Measurements from ENCODE around the gene PRDM1. TPM values are rescaled to one million over a fixed set of nuclear protein-coding genes. Genes with fewer than 3 reads are reported as not detected.

The PRDM1 gene
- total RNA-seq, 4 donors from 2014 or later: 18.3 to 75.8 (median 35.4) TPM

DNA sequence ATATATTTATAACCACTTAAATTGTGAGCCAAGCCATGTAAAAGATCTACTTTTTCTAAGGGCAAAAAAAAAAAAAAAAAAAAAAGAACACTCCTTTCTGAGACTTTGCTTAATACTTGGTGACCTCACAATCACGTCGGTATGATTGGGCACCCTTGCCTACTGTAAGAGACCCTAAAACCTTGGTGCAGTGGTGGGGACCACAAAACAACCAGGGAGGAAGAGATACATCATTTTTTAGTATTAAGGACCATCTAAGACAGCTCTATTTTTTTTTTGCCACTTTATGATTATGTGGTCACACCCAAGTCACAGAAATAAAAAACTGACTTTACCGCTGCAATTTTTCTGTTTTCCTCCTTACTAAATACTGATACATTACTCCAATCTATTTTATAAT, 22.9 kb downstream of the PRDM1 start:
- Histone ChIP-seq H3K36me3 (peaks cover 16 to 46% (median 20%) of the 10 kb centered on the region in 3 donors), H3K9me3 (no peaks in the 10 kb centered on the region), H3K4me1 (peaks cover 0 to 19% (median 0%) of the 10 kb centered on the region in 3 donors), H3K27ac (no peak overlapping the region), H3K27me3 (peaks cover 0 to 4% (median 0%) of the 10 kb centered on the region in 4 donors), H3K4me3 (no peak overlapping the region)
- intact Hi-C loops (cut with DNase I): no loop called here
- no peak for DNase-seq
- 92 to 94% methylated on average over 3 of the region's 3 CpGs for WGBS, 2 donors
- TF ChIP-seq, protein P1, sequence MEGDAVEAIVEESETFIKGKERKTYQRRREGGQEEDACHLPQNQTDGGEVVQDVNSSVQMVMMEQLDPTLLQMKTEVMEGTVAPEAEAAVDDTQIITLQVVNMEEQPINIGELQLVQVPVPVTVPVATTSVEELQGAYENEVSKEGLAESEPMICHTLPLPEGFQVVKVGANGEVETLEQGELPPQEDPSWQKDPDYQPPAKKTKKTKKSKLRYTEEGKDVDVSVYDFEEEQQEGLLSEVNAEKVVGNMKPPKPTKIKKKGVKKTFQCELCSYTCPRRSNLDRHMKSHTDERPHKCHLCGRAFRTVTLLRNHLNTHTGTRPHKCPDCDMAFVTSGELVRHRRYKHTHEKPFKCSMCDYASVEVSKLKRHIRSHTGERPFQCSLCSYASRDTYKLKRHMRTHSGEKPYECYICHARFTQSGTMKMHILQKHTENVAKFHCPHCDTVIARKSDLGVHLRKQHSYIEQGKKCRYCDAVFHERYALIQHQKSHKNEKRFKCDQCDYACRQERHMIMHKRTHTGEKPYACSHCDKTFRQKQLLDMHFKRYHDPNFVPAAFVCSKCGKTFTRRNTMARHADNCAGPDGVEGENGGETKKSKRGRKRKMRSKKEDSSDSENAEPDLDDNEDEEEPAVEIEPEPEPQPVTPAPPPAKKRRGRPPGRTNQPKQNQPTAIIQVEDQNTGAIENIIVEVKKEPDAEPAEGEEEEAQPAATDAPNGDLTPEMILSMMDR (IDR thresholded peaks at IDR 0.05): no peak

DNA sequence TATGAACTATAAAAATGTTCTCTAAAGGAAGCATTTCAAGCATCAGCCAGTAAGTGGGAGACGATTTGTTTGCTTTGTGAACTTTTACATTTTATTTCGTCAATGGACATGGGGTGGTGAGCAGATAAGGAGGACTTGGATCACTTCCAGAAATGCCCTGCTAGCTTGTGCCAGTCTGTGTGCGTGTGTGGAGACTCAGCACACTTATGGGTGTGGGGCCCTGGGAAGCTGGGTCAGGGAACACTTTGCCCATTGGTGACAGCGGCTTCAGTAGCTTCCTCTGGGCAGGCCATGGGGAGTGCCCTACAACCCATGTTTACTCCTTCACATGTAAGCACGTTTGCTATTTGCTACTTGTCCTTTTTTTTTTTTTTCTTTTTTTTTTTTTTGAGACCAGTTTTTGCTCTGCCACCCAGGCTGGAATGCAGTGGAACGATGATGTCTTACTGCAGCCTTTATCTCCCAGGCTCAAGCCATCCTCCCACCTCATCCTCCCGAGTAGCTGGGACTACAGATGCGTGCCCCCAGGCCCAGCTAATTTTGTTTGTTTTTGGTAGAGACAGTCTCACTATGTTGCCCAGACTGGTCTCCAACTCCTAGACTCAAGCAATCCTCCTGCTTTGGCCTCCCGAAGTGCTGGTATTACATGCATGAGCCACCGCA, 24.2 kb downstream of the PRDM1 start:
- Histone ChIP-seq H3K4me3 (no peak overlapping the region), H3K36me3 (peaks cover 13 to 33% (median 15%) of the 10 kb centered on the region in 3 donors), H3K27me3 (peaks cover 0 to 10% (median 0%) of the 10 kb centered on the region in 4 donors), H3K9me3 (no peaks in the 10 kb centered on the region), H3K4me1 (peaks cover 0 to 16% (median 0%) of the 10 kb centered on the region in 3 donors), H3K27ac (no peak overlapping the region)
- TF ChIP-seq POLR2A (IDR thresholded peaks at IDR 0.05): no peak
- TF ChIP-seq, protein P1 (IDR thresholded peaks at IDR 0.05): no peak
- intact Hi-C loops (cut with DNase I): no loop called here
- 73 to 84% methylated on average over 8 to 10 of the region's 10 CpGs for WGBS, 2 donors
- no peak for DNase-seq

DNA sequence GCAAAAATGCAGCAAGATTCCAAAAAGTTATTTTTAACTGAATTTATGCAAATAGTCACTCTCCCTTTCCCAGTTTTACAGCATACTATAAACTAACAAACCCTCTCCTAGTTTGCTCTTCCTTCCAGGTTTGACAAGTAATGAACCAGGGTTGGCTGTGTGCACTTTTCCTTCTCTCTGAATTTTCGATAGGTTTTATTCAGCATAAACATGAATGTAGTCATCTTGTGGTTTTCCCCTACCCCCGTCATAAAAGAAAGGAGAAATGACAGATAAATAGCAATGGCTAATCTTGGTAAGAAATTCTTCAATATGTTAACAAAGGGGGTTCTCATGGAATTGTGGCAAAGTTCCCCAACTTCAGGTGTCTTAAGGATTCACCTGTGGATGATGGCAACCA, 26.3 kb downstream of the PRDM1 start:
- peaks cover 0 to 12% (median 0%) of the 10 kb centered on the region in 3 donors for H3K36me3 ChIP-seq
- H3K27me3 ChIP-seq: peaks cover 0 to 10% (median 0%) of the 10 kb centered on the region in 4 donors
- DNase-seq: no peak
- H3K27ac ChIP-seq: no peak overlapping the region
- H3K4me1 ChIP-seq: peaks cover 0 to 15% (median 4%) of the 10 kb centered on the region in 3 donors
- no peaks in the 10 kb centered on the region for H3K9me3 ChIP-seq
- no peak for TF ChIP-seq POLR2A (IDR thresholded peaks at IDR 0.05)
- TF ChIP-seq, protein P1 (IDR thresholded peaks at IDR 0.05): no peak
- H3K4me3 ChIP-seq: no peak overlapping the region
- intact Hi-C loops (cut with DNase I): no loop called here
- 44 to 60% methylated on average over 2 of the region's 2 CpGs for WGBS, 2 donors

DNA sequence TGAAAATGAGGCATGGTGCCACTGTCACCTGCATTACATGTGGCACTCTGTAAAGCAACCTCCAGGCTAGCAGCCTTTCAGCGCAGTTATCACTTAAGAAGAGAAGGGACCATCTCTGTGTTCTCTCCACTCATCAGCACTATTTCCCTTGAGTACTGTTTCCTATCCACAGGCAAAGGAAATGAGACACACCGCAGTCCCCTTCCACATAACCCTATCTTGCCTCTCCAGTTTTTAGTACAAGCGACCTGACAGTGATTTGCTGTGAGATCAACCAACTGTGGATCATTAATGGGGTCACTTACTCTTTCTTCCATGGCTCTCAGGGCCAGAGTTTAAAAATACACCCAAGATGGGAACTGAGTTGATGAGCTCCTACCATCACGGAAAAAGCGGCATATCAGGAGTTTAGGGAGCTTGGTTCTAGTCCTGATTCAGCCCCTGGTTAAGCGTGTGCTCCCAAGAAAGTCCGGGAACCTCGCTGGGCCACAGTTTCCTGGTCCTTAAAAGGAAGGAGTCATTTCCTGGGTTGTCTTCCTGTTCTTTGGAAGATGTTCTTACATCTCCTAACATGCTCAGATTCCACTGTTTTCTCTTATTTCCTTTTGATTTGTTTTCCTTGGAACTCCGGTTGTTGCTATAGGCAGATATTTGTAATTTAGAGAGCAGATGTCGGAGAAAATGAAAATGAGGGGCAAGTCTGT, 27.3 kb downstream of the PRDM1 start:
- WGBS, 2 donors: 80 to 81% methylated on average over 10 of the region's 10 CpGs
- no peak for TF ChIP-seq POLR2A (IDR thresholded peaks at IDR 0.05)
- TF ChIP-seq, protein P1 (IDR thresholded peaks at IDR 0.05): no peak

DNA sequence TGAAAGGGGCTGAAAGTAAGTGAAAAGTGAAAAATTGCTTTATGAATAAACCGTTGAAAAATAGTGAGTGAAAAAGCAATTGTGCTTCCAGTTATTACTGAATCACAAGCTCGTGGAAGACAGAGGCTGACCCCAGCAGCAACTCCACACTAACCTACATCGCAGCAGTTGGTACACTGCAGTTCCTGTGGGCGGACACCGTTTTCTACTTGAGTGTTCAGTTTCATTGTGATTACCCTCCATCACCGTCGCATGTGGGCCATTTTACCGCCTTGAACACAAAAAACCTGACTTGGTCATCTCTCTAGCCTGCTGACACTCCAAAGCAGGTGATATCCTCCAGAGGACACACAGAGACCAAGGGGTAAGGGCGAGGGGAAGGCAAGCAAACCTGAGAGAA, 28.4 kb downstream of the PRDM1 start:
- Histone ChIP-seq H3K9me3 (no peaks in the 10 kb centered on the region), H3K27ac (no peak overlapping the region), H3K27me3 (peaks cover 0 to 10% (median 0%) of the 10 kb centered on the region in 4 donors), H3K36me3 (no peaks in the 10 kb centered on the region), H3K4me1 (peaks cover 0 to 25% (median 4%) of the 10 kb centered on the region in 3 donors), H3K4me3 (no peak overlapping the region)
- DNase-seq: no peak
- intact Hi-C loops (cut with DNase I): no loop called here
- WGBS, 2 donors: 74 to 81% methylated on average over 8 to 9 of the region's 9 CpGs
- TF ChIP-seq, protein P1 (IDR thresholded peaks at IDR 0.05): no peak
- TF ChIP-seq POLR2A (IDR thresholded peaks at IDR 0.05): no peak

More for the DNA sequence above, 27.3 kb downstream of the PRDM1 start:
- peaks cover 0 to 2% (median 0%) of the 10 kb centered on the region in 3 donors for H3K36me3 ChIP-seq
- peaks cover 0 to 19% (median 4%) of the 10 kb centered on the region in 3 donors for H3K4me1 ChIP-seq
- H3K9me3 ChIP-seq: no peaks in the 10 kb centered on the region
- H3K27me3 ChIP-seq: peaks cover 0 to 10% (median 0%) of the 10 kb centered on the region in 4 donors
- intact Hi-C loops (cut with DNase I): no loop called here
- DNase-seq: no peak
- no peak overlapping the region for H3K27ac ChIP-seq
- no peak overlapping the region for H3K4me3 ChIP-seq

All from esophagus squamous epithelium (tissue), 5 donors.